ENCODE data around the gene NSG1.

DNA sequence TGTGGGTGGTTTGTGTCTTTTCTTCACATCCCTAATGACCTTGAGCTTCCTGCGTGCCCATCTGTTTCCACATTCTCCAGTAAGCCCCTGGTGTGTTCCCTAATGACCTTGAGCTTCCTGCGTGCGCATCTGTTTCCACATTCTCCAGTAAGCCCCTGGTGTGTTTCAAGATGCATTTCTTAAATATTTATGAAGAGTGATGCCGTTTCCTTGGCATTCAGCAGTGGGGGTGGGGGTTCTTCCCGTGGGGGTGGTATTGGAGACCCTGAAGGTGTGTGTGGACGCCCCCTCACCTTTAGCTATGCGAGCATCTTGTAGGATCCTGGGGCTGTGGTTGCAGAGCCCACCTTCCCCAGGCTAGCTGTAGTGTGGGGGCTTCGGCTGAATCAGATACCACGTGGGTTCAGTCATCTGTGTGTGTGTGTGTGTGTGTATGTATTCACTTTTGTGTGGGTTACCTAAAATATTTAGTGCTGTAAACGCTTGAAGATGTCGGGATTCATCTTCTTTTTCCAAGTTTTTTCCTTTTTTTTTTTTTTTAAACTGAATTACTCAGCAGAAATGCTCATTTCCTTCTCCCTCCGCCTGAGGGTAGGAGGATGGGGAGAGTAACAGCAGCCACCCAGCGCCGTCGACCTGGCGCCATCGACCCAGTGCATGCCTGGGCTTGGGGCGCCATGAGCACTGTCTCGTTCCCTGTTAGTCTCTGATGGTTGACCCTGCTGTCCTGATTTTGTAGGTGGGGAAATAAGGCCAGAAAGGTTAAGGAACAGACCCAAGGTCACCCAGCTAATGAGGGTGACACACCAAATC lies 9.9 kb downstream of the NSG1 start:
- no peak for TF ChIP-seq SMC3 (IDR thresholded peaks at IDR 0.05; ENCODE audit: low read depth, low read length)
- TF ChIP-seq MXI1 (IDR thresholded peaks at IDR 0.05; ENCODE audit: low read depth, low read length), result no peak
- TF ChIP-seq, protein P1, sequence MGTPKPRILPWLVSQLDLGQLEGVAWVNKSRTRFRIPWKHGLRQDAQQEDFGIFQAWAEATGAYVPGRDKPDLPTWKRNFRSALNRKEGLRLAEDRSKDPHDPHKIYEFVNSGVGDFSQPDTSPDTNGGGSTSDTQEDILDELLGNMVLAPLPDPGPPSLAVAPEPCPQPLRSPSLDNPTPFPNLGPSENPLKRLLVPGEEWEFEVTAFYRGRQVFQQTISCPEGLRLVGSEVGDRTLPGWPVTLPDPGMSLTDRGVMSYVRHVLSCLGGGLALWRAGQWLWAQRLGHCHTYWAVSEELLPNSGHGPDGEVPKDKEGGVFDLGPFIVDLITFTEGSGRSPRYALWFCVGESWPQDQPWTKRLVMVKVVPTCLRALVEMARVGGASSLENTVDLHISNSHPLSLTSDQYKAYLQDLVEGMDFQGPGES (IDR thresholded peaks at IDR 0.05; ENCODE audit: low read depth, low read length), result no peak
- no peak for TF ChIP-seq FOXJ3 (CRISPR knock-in tag; IDR thresholded peaks at IDR 0.05)
- no peak for TF ChIP-seq EP300 (IDR thresholded peaks at IDR 0.05; ENCODE audit: borderline replicate concordance in 1 of 2, low read depth in 1 of 2, low read length in 1 of 2)
- TF ChIP-seq, protein P2, sequence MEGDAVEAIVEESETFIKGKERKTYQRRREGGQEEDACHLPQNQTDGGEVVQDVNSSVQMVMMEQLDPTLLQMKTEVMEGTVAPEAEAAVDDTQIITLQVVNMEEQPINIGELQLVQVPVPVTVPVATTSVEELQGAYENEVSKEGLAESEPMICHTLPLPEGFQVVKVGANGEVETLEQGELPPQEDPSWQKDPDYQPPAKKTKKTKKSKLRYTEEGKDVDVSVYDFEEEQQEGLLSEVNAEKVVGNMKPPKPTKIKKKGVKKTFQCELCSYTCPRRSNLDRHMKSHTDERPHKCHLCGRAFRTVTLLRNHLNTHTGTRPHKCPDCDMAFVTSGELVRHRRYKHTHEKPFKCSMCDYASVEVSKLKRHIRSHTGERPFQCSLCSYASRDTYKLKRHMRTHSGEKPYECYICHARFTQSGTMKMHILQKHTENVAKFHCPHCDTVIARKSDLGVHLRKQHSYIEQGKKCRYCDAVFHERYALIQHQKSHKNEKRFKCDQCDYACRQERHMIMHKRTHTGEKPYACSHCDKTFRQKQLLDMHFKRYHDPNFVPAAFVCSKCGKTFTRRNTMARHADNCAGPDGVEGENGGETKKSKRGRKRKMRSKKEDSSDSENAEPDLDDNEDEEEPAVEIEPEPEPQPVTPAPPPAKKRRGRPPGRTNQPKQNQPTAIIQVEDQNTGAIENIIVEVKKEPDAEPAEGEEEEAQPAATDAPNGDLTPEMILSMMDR (IDR thresholded peaks at IDR 0.05), result no peak
- no peak for TF ChIP-seq NFIC (IDR thresholded peaks at IDR 0.05; ENCODE audit: borderline replicate concordance)
- no peak for TF ChIP-seq TAF1 (IDR thresholded peaks at IDR 0.05; ENCODE audit: borderline replicate concordance, low read depth, low read length)
